HS-27A (cell line): ENCODE data around the gene L3MBTL4.
"Not testable (repeated sequence)": the region's sequence is repeated elsewhere in the genome, so short reads cannot be mapped to it uniquely, and the experiment has no call there.

Source experiments
- DNase-seq: peaks from one replicate; pipeline ENCODE4 v3.0.0-alpha.2; 2012; ENCODE audit warnings: low read depth, missing footprints

Gene L3MBTL4

DNA sequence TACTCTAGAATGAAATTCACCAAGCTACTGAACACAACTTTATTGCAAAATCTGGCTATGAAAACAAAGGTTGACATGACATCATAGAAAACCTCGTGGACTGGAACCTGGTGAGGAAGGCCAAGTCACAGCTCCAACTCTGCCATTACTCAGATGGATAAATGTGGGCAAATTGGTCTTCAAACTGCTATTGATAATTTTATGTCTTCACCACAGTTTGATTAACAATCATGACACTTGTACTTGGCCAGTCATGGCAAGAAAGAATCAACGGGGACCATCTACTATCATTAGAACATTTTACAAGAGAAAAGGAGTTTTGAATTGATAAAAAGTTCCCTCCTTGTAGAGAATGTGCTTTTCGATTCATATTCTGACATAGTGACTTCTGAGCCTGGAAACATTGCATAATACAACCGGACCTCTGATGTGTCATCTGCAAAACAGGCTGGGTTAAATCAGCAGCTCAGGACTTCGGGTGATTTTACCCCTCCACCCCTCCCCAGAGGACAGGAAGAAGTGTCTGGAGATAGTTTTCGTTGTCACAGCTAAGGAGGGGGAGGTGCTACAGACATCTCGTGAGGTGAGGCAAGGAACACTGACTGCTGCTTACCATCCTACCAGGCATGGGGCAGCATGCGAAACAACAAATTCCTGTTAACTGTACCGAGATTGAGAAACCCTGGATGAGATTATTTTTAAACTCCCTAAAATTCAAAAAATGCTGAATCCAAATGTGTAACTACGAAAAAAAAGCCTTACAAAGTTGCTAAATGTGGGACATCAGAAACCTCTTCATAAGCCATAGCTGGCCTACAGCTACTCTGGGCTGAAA lies 8.4 kb downstream of the L3MBTL4 start:
- DNase-seq, result no peak

- DNase-seq, result no peak
These were observed 9.3 kb downstream of the L3MBTL4 start for GRCh38 chr18:6405237-6406074.

DNA sequence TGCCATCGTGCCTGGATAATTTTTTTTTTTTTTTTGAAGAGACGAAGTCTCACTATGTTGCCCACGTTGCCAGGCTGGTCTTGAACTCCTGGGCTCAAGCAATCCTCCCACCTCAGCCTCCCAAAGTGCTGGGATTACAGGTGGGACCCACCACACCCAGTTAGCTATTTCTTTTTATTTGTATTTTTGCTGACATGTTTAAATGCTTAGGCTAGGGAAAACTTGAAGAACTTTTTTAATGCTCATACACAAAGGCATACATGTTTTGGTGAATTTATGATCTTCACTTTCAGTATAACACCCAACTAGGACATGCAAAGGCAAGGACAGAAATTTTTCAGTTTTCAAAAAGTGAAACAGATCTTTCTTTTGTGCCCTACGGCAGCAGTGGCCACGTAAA lies 9.9 kb downstream of the L3MBTL4 start:
- DNase-seq, result no peak

DNA sequence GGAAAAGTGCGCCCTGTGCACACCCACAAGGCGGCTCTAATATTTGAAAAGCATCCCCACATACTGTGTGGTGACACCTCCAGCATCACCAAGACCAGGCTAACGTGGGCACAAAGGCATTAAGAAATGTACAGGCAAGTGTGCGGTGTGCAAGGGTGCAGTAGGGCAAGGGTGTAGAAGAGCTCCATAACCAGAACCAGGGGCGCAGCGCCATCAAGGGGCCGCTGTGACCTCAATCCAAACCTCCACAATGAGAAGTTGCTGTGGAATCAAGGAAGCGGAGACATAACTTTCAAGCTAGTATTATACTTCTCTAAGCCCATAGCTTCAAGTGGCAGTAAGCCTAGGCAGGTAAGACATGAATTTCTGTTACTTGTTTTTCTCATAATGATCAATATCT lies 13.0 kb downstream of the L3MBTL4 start:
- no peak for DNase-seq

- no peak for DNase-seq
These were observed 14.9 kb downstream of the L3MBTL4 start for GRCh38 chr18:6399776-6400175.

- DNase-seq, result no peak
These were observed 16.7 kb downstream of the L3MBTL4 start for GRCh38 chr18:6397931-6398566.

GRCh38 chr18:6396847-6397246 lies 17.9 kb downstream of the L3MBTL4 start:
- no peak for DNase-seq

- no peak for DNase-seq
These were observed 18.4 kb downstream of the L3MBTL4 start for GRCh38 chr18:6396276-6396675.

DNA sequence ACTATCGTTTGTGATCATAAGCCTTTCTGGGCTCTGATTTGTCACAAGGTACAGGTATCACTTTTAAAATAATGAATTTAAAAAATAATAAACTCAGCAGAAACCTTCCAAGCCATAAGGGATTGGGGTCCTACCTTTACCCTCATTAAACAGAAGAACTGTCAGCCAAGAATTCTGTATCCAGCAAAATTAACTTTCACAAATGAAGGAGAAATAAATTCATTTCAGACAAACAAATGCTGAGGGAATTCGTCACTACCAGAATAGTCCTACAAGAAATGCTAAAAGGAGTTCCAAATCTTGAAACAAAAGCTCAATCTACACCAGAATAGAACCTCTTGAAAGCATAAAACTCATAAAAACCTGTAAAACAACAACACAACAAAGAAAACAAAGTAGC lies 25.7 kb downstream of the L3MBTL4 start:
- DNase-seq, result no peak

- no peak for DNase-seq
These were observed 31.7 kb downstream of the L3MBTL4 start for GRCh38 chr18:6382963-6383362.

GRCh38 chr18:6377473-6377872 lies 37.2 kb downstream of the L3MBTL4 start:
- not testable (repeated sequence) for DNase-seq

DNA sequence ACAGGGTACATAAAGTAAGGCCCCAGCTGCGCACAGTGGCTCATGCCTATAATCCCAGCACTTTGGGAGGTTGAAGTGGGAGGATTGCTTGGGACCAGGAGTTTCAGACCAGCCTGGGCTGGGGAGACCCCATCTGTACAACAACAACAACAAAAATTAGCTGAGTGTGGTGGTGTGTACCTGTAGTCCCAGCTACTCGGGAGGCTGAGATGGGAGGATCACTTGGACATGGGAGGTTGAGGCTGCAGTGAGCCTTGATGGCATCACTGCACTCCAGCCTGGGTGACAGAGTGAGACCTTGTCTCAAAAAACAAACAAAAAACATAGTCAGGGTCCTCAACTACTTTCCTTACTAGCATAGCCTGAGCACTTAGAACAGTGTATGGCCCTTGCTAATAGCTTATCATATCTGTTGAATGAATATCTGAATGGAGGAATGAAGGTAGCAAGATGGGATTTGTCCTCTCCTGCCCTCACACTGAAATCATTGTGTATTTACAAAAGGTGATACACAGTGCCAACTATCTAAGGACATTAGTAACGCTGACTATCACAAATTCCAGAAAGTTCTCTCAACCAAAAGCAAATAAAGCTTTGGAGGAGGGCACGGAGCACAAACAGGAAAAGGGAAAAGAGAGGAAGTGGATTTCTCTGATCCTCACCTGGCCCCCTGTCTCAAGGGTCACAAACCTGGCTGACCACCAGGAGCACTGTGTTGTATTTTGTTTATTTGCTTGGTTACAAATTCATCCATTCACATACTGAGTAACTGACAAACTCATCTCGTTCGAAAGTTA lies 38.1 kb downstream of the L3MBTL4 start:
- DNase-seq, result no peak

DNA sequence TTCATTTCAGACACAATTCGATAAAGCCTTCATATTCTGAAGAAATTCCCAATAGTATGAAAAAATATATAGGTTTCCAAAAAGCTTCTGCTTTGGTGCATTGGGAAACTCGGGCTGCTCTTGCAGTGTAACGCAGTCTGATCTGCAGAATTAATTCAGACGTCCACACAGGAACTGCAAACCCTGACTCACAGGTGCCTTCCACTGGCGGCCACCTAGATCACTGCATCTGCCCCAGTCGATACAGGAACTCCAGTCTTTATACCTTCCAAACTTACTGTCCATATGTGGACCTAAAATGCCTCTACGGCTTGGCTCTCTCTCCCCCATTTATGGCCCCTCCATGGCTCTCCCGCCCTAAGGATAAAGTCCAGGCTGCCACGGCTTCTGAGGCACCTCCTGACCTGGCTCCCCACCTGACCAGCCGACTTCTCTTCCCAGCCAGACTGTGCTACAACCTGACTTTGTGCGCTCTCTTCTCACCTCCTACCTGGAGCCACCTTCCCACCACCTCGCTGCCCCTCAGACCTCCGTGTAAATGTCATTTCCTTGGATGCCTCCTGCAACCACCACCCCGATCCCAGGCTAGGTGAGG lies 39.7 kb downstream of the L3MBTL4 start:
- no peak for DNase-seq

DNA sequence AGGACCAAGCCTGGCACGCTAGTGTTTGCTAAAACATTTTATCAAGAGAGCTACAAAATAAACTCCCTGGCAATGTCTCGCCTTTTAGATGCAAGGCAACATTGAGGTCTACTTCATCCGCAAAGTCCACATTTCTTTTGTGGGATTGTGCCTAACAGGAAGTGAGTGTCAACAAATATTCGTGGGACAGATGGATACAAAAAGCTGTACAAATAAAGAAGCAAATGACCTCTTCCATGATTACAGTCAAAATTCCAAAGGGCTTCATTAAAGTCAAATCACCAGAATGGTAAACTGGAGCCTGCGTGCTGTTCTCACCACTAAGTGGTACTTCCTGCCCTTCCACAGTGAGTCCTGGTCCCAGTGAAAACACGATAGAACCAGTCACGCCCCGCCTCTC lies 40.4 kb downstream of the L3MBTL4 start:
- DNase-seq, result no peak

DNA sequence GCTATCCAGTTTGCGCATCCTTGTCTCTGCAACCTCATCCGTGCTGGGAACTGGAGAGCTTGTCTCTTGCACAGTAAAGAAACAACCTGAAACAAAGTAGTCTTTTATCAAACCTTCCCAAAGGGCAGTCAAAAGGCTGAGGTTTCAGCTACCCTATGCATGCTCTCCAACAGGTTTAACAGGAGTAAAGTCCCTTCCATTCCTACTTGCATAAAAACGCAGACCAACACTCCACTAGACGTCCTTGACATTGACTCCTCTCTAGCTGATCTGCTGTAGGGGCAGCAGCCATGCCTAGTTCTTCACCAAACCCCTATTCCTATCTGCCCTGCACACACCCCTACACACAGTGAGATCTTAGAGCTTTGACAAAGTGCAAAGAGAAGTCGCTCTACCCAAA lies 41.5 kb downstream of the L3MBTL4 start:
- DNase-seq, result no peak

GRCh38 chr18:6370886-6371635 lies 43.6 kb downstream of the L3MBTL4 start:
- no peak for DNase-seq

DNA sequence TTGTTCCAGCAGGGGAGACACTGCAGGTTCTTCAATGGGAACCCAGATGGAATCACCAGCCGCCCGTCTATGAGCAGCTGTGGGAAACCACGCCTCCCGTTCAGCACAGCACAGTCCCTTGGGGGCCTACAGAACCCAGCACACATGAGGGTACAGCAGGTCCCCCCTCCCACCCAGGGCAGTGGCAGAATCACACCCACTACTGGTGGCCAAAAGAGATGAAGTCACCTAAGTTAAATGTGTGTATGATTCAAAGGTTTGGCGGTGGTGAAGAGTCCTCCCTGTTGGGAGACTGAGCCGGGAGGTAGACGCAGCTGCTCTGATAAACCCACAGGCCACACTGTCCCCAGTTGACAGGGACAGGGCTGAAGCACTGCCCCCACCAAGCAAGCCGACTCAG lies 44.3 kb downstream of the L3MBTL4 start:
- no peak for DNase-seq

- no peak for DNase-seq
These were observed 46.7 kb downstream of the L3MBTL4 start for GRCh38 chr18:6368017-6368416.

DNA sequence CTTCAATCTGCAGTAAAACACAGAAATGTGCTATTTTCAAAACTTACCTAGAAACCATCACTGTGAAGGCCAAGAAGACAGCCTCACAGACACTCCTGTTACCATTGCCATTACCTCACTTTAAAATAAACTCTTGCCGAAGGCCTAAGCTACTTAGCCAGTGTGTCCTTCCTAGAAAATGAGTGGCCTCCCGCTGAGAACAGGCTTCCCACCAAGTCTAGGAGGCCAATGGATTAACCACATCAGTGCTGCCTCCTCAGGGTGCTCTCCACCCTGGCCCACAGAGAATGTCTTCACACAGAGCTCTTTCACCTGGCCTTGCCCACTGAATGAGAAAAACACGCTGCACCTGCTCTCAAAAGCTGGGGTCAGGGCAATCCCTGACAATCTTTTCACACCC lies 47.5 kb downstream of the L3MBTL4 start:
- no peak for DNase-seq

DNA sequence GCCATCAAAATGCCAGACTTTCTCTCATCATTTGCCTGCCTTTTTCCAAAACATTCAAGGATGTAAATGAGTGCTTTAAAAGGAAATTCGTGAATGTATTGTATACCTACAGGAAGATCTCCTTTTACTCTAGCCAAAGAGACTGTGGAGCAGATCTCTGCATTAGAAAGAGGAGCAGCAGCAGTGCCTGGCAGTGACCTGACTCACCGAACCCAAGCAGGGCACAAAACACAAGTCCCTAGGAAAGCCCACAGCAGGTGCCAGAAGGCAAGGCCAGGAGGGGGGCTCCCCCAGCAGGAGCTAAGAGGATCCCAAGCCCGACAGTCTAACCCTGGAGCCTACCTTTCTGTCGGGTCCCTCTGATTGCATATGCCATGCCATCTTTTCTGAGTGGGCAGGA lies 47.9 kb downstream of the L3MBTL4 start:
- no peak for DNase-seq

DNA sequence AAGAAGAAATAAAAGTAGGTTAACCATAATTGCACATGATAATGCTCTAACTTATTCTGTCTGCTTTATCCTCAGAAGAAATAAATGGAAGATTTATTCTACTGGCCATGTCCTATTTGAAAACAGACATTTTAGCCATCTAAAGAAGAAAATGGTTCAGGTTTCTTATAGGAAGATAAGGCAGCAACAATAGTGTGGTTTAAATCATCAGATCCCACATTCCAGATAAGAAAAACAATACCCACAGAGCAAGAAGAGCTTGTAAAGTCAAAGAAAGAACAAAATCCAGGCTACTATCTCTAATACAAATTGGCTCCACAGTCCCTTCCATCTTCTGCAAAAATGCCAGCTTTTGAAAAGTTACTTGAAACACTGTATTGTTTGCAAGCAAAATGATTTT lies 49.3 kb downstream of the L3MBTL4 start:
- DNase-seq, result no peak
